ENCODE measurements around the gene HAX1. TPM values are rescaled to one million over a fixed set of nuclear protein-coding genes. Genes with fewer than 3 reads are reported as not detected.
A peak's percentile ranks its signal among the peaks of the same experiment; 100 is the strongest.

The HAX1 gene
- total and polyA plus RNA-seq, 9 donors: 57.1 to 88.2 (median 68.0) TPM

GRCh38 chr1:154237880-154238506 is 34.4 kb upstream of the HAX1 start:
- Histone ChIP-seq H3K27ac (ENCODE audit: low read length) (no peak overlapping the region), H3K36me3 (ENCODE audit: control insufficient read depth, insufficient read depth, low read length) (peaks cover 59% of the 10 kb centered on the region), H3K4me1 (ENCODE audit: control insufficient read depth, insufficient read depth, low read length) (no peaks in the 10 kb centered on the region), H3K4me3 (ENCODE audit: low read length) (no peak overlapping the region), H3K27me3 (ENCODE audit: control insufficient read depth, insufficient read depth, low read length) (no peaks in the 10 kb centered on the region), H3K9me3 (replicated peaks; ENCODE audit: control insufficient read depth, low read depth, low read length) (no peaks in the 10 kb centered on the region)
- DNase-seq: no peak
- 100% methylated on average over 1 of the region's 6 CpGs for WGBS (ENCODE audit: insufficient coverage)

GRCh38 chr1:154239491-154239890 is 32.9 kb upstream of the HAX1 start:
- H3K27me3 ChIP-seq (ENCODE audit: control insufficient read depth, insufficient read depth, low read length): no peaks in the 10 kb centered on the region
- H3K4me1 ChIP-seq (ENCODE audit: control insufficient read depth, insufficient read depth, low read length): no peaks in the 10 kb centered on the region
- 100% methylated on average over 1 of the region's 3 CpGs for WGBS (ENCODE audit: insufficient coverage)
- peaks cover 68% of the 10 kb centered on the region for H3K36me3 ChIP-seq (ENCODE audit: control insufficient read depth, insufficient read depth, low read length)
- no peaks in the 10 kb centered on the region for H3K9me3 ChIP-seq (replicated peaks; ENCODE audit: control insufficient read depth, low read depth, low read length)
- DNase-seq: no peak
- H3K4me3 ChIP-seq (ENCODE audit: low read length): no peak overlapping the region
- H3K27ac ChIP-seq (ENCODE audit: low read length): no peak overlapping the region

- H3K4me1 ChIP-seq (ENCODE audit: control insufficient read depth, insufficient read depth, low read length): no peaks in the 10 kb centered on the region
- peaks cover 67% of the 10 kb centered on the region for H3K36me3 ChIP-seq (ENCODE audit: control insufficient read depth, insufficient read depth, low read length)
- no peak overlapping the region for H3K27ac ChIP-seq (ENCODE audit: low read length)
- DNase-seq: no peak
- no peaks in the 10 kb centered on the region for H3K9me3 ChIP-seq (replicated peaks; ENCODE audit: control insufficient read depth, low read depth, low read length)
- no peaks in the 10 kb centered on the region for H3K27me3 ChIP-seq (ENCODE audit: control insufficient read depth, insufficient read depth, low read length)
- WGBS (ENCODE audit: insufficient coverage): no CpG with 5 or more reads among the region's 3 CpGs
- no peak overlapping the region for H3K4me3 ChIP-seq (ENCODE audit: low read length)
These were observed 32.1 kb upstream of the HAX1 start for GRCh38 chr1:154240294-154240833.

GRCh38 chr1:154241703-154242351 is 30.6 kb upstream of the HAX1 start:
- peaks cover 61% of the 10 kb centered on the region for H3K36me3 ChIP-seq (ENCODE audit: control insufficient read depth, insufficient read depth, low read length)
- H3K4me3 ChIP-seq (ENCODE audit: low read length): no peak overlapping the region
- H3K4me1 ChIP-seq (ENCODE audit: control insufficient read depth, insufficient read depth, low read length): no peaks in the 10 kb centered on the region
- no peaks in the 10 kb centered on the region for H3K9me3 ChIP-seq (replicated peaks; ENCODE audit: control insufficient read depth, low read depth, low read length)
- H3K27me3 ChIP-seq (ENCODE audit: control insufficient read depth, insufficient read depth, low read length): no peaks in the 10 kb centered on the region
- no peak for DNase-seq
- WGBS (ENCODE audit: insufficient coverage): 100% methylated on average over 1 of the region's 3 CpGs
- no peak overlapping the region for H3K27ac ChIP-seq (ENCODE audit: low read length)

GRCh38 chr1:154253671-154254070 is 18.8 kb upstream of the HAX1 start:
- Histone ChIP-seq H3K36me3 (ENCODE audit: control insufficient read depth, insufficient read depth, low read length) (peaks cover 86% of the 10 kb centered on the region), H3K9me3 (replicated peaks; ENCODE audit: control insufficient read depth, low read depth, low read length) (no peaks in the 10 kb centered on the region), H3K27ac (ENCODE audit: low read length) (no peak overlapping the region), H3K4me3 (ENCODE audit: low read length) (no peak overlapping the region), H3K27me3 (ENCODE audit: control insufficient read depth, insufficient read depth, low read length) (no peaks in the 10 kb centered on the region), H3K4me1 (ENCODE audit: control insufficient read depth, insufficient read depth, low read length) (no peaks in the 10 kb centered on the region)
- no CpG with 5 or more reads among the region's 7 CpGs for WGBS (ENCODE audit: insufficient coverage)
- DNase-seq: no peak

GRCh38 chr1:154256686-154257085 is 15.7 kb upstream of the HAX1 start:
- H3K4me1 ChIP-seq (ENCODE audit: control insufficient read depth, insufficient read depth, low read length): no peaks in the 10 kb centered on the region
- peak; percentile 71 for DNase-seq
- no peak overlapping the region for H3K27ac ChIP-seq (ENCODE audit: low read length)
- no peak overlapping the region for H3K4me3 ChIP-seq (ENCODE audit: low read length)
- H3K36me3 ChIP-seq (ENCODE audit: control insufficient read depth, insufficient read depth, low read length): peaks cover 90% of the 10 kb centered on the region
- H3K27me3 ChIP-seq (ENCODE audit: control insufficient read depth, insufficient read depth, low read length): no peaks in the 10 kb centered on the region
- no peaks in the 10 kb centered on the region for H3K9me3 ChIP-seq (replicated peaks; ENCODE audit: control insufficient read depth, low read depth, low read length)

GRCh38 chr1:154258784-154259183 is 13.6 kb upstream of the HAX1 start:
- no CpG with 5 or more reads among the region's 2 CpGs for WGBS (ENCODE audit: insufficient coverage)
- peaks cover 95% of the 10 kb centered on the region for H3K36me3 ChIP-seq (ENCODE audit: control insufficient read depth, insufficient read depth, low read length)
- H3K27ac ChIP-seq (ENCODE audit: low read length): no peak overlapping the region
- H3K4me1 ChIP-seq (ENCODE audit: control insufficient read depth, insufficient read depth, low read length): no peaks in the 10 kb centered on the region
- H3K27me3 ChIP-seq (ENCODE audit: control insufficient read depth, insufficient read depth, low read length): no peaks in the 10 kb centered on the region
- H3K9me3 ChIP-seq (replicated peaks; ENCODE audit: control insufficient read depth, low read depth, low read length): no peaks in the 10 kb centered on the region
- H3K4me3 ChIP-seq (ENCODE audit: low read length): no peak overlapping the region
- DNase-seq: peak; percentile 34

- Histone ChIP-seq H3K4me1 (ENCODE audit: control insufficient read depth, insufficient read depth, low read length) (no peaks in the 10 kb centered on the region), H3K27ac (ENCODE audit: low read length) (no peak overlapping the region), H3K27me3 (ENCODE audit: control insufficient read depth, insufficient read depth, low read length) (no peaks in the 10 kb centered on the region), H3K9me3 (replicated peaks; ENCODE audit: control insufficient read depth, low read depth, low read length) (no peaks in the 10 kb centered on the region), H3K36me3 (ENCODE audit: control insufficient read depth, insufficient read depth, low read length) (peaks cover 93% of the 10 kb centered on the region), H3K4me3 (ENCODE audit: low read length) (no peak overlapping the region)
- DNase-seq: no peak
- no CpG with 5 or more reads among the region's 1 CpG for WGBS (ENCODE audit: insufficient coverage)
These were observed 12.3 kb upstream of the HAX1 start for GRCh38 chr1:154260127-154260526.

- DNase-seq: no peak
- H3K9me3 ChIP-seq (replicated peaks; ENCODE audit: control insufficient read depth, low read depth, low read length): no peaks in the 10 kb centered on the region
- no peaks in the 10 kb centered on the region for H3K27me3 ChIP-seq (ENCODE audit: control insufficient read depth, insufficient read depth, low read length)
- WGBS (ENCODE audit: insufficient coverage): no CpG with 5 or more reads among the region's 6 CpGs
- H3K27ac ChIP-seq (ENCODE audit: low read length): no peak overlapping the region
- H3K4me3 ChIP-seq (ENCODE audit: low read length): no peak overlapping the region
- H3K36me3 ChIP-seq (ENCODE audit: control insufficient read depth, insufficient read depth, low read length): peaks cover 84% of the 10 kb centered on the region
- H3K4me1 ChIP-seq (ENCODE audit: control insufficient read depth, insufficient read depth, low read length): no peaks in the 10 kb centered on the region
These were observed 8.7 kb upstream of the HAX1 start for GRCh38 chr1:154263465-154264332.

GRCh38 chr1:154264454-154264853 is 8.0 kb upstream of the HAX1 start:
- Histone ChIP-seq H3K9me3 (replicated peaks; ENCODE audit: control insufficient read depth, low read depth, low read length) (no peaks in the 10 kb centered on the region), H3K27ac (ENCODE audit: low read length) (no peak overlapping the region), H3K4me1 (ENCODE audit: control insufficient read depth, insufficient read depth, low read length) (no peaks in the 10 kb centered on the region), H3K36me3 (ENCODE audit: control insufficient read depth, insufficient read depth, low read length) (peaks cover 84% of the 10 kb centered on the region), H3K4me3 (ENCODE audit: low read length) (no peak overlapping the region), H3K27me3 (ENCODE audit: control insufficient read depth, insufficient read depth, low read length) (no peaks in the 10 kb centered on the region)
- WGBS (ENCODE audit: insufficient coverage): no CpG with 5 or more reads among the region's 1 CpG
- no peak for DNase-seq

Measured in muscle of leg (tissue), 11 donors.